Nephron progenitor cell (in vitro differentiated cells): Measurements from ENCODE around the gene EZH2.
A peak's percentile ranks its signal among the peaks of the same experiment; 100 is the strongest.

ENCODE experiments used
- DNase-seq: peaks from one replicate; pipeline ENCODE4 v3.0.0; 2021
- H3K27ac Mint-ChIP-seq: 2 replicates; pipeline ENCODE4 v1.8.0; 2021; ENCODE audit warnings: mild to moderate bottlenecking, moderate library complexity, mixed read lengths
- H3K27me3 Mint-ChIP-seq: 2 replicates; pipeline ENCODE4 v1.8.0; 2021; ENCODE audit warnings: mild to moderate bottlenecking, low read depth, mixed read lengths; ENCODE audit not compliant: poor library complexity
- H3K36me3 Mint-ChIP-seq: 2 replicates; pipeline ENCODE4 v1.8.0; 2021; ENCODE audit warnings: low read depth, mixed read lengths
- H3K4me1 Mint-ChIP-seq: 2 replicates; pipeline ENCODE4 v1.8.0; 2021; ENCODE audit warnings: mixed read lengths
- H3K4me3 Mint-ChIP-seq: 2 replicates; pipeline ENCODE4 v1.8.0; 2021; ENCODE audit warnings: mild to moderate bottlenecking, moderate library complexity, mixed read lengths
- H3K9me3 Mint-ChIP-seq: 2 replicates; pipeline ENCODE4 v1.8.0; 2021; ENCODE audit warnings: mild to moderate bottlenecking, moderate library complexity, mixed read lengths
- CTCF ChIP-seq: fragments of 200-600 bp; sonication (generic); IDR thresholded peaks from 2 replicates; pipeline ENCODE4 v1.5.0; 2021; ENCODE audit warnings: antibody characterized with exemption

EZH2 gene

GRCh38 chr7:148838905-148839304, 45.2 kb downstream of the EZH2 start:
- Mint-ChIP-seq H3K27me3 (no peaks in the 10 kb centered on the region), H3K4me3 (no peak overlapping the region), H3K27ac (peak overlapping the region; percentile 72), H3K4me1 (no peaks in the 10 kb centered on the region), H3K36me3 (peaks cover 75% of the 10 kb centered on the region), H3K9me3 (no peaks in the 10 kb centered on the region)
- no peak for DNase-seq
- no peak for TF ChIP-seq CTCF

GRCh38 chr7:148835854-148836253, 48.2 kb downstream of the EZH2 start:
- H3K36me3 Mint-ChIP-seq = peaks cover 75% of the 10 kb centered on the region
- H3K27ac Mint-ChIP-seq = no peak overlapping the region
- H3K4me1 Mint-ChIP-seq = no peaks in the 10 kb centered on the region
- H3K27me3 Mint-ChIP-seq = no peaks in the 10 kb centered on the region
- no peak overlapping the region for H3K4me3 Mint-ChIP-seq
- no peaks in the 10 kb centered on the region for H3K9me3 Mint-ChIP-seq
- DNase-seq = no peak
- no peak for TF ChIP-seq CTCF

GRCh38 chr7:148834605-148835004, 49.5 kb downstream of the EZH2 start:
- TF ChIP-seq CTCF = no peak
- H3K4me1 Mint-ChIP-seq = no peaks in the 10 kb centered on the region
- no peak overlapping the region for H3K4me3 Mint-ChIP-seq
- DNase-seq = no peak
- H3K27me3 Mint-ChIP-seq = no peaks in the 10 kb centered on the region
- no peak overlapping the region for H3K27ac Mint-ChIP-seq
- H3K9me3 Mint-ChIP-seq = no peaks in the 10 kb centered on the region
- peaks cover 82% of the 10 kb centered on the region for H3K36me3 Mint-ChIP-seq

- DNase-seq = no peak
- no peak overlapping the region for H3K27ac Mint-ChIP-seq
- no peaks in the 10 kb centered on the region for H3K27me3 Mint-ChIP-seq
- no peaks in the 10 kb centered on the region for H3K4me1 Mint-ChIP-seq
- H3K9me3 Mint-ChIP-seq = no peaks in the 10 kb centered on the region
- peaks cover 68% of the 10 kb centered on the region for H3K36me3 Mint-ChIP-seq
- H3K4me3 Mint-ChIP-seq = no peak overlapping the region
- no peak for TF ChIP-seq CTCF
Measured at GRCh38 chr7:148831782-148832181, 52.3 kb downstream of the EZH2 start.

- Mint-ChIP-seq H3K27ac (peak overlapping the region; percentile 86), H3K4me3 (no peak overlapping the region), H3K36me3 (peaks cover 66% of the 10 kb centered on the region), H3K4me1 (peaks cover 4% of the 10 kb centered on the region), H3K27me3 (no peaks in the 10 kb centered on the region), H3K9me3 (no peaks in the 10 kb centered on the region)
- no peak for TF ChIP-seq CTCF
- no peak for DNase-seq
Measured at GRCh38 chr7:148830897-148831692, 53.0 kb downstream of the EZH2 start.

GRCh38 chr7:148828965-148829364, 55.1 kb downstream of the EZH2 start:
- Mint-ChIP-seq H3K4me3 (no peak overlapping the region), H3K27me3 (no peaks in the 10 kb centered on the region), H3K9me3 (no peaks in the 10 kb centered on the region), H3K27ac (no peak overlapping the region), H3K4me1 (peaks cover 16% of the 10 kb centered on the region), H3K36me3 (peaks cover 60% of the 10 kb centered on the region)
- no peak for DNase-seq
- no peak for TF ChIP-seq CTCF
